GM18502 (cell line): ENCODE data around the gene SETSIP.
"Not testable (repeated sequence)": the region's sequence is repeated elsewhere in the genome, so short reads cannot be mapped to it uniquely, and the experiment has no call there.

Source experiments
- ATAC-seq: cut with Tn5 transposase; IDR thresholded peaks from one replicate; pipeline ENCODE4 v1.9.1; 2021; ENCODE audit warnings: mild to moderate bottlenecking; ENCODE audit not compliant: unreplicated experiment, poor library complexity

SETSIP gene

GRCh38 chr1:92075311-92075710 lies at the start of gene SETSIP:
Gene SETSIP (minus strand): TSS chr1:92075411. CDS start chr1:92075411, 0 bp downstream.
- ATAC-seq, result no peak

- no peak for ATAC-seq
Measured at GRCh38 chr1:92123868-92124267, 48.7 kb upstream of the SETSIP start.

GRCh38 chr1:92118826-92119225 lies 43.6 kb upstream of the SETSIP start:
- ATAC-seq, result no peak

- ATAC-seq, result no peak
Measured at GRCh38 chr1:92117526-92117925, 42.3 kb upstream of the SETSIP start.

- no peak for ATAC-seq
Measured at GRCh38 chr1:92108631-92109030, 33.4 kb upstream of the SETSIP start.

GRCh38 chr1:92105546-92106081 lies 30.4 kb upstream of the SETSIP start:
- no peak for ATAC-seq

- ATAC-seq, result no peak
Measured at GRCh38 chr1:92096317-92096716, 21.1 kb upstream of the SETSIP start.

GRCh38 chr1:92095874-92096273 lies 20.7 kb upstream of the SETSIP start:
- no peak for ATAC-seq

- ATAC-seq, result no peak
Measured at GRCh38 chr1:92094595-92094994, 19.4 kb upstream of the SETSIP start.

- no peak for ATAC-seq
Measured at GRCh38 chr1:92094090-92094489, 18.9 kb upstream of the SETSIP start.

GRCh38 chr1:92091625-92092024 lies 16.4 kb upstream of the SETSIP start:
- no peak for ATAC-seq

- ATAC-seq, result no peak
Measured at GRCh38 chr1:92087542-92087941, 12.3 kb upstream of the SETSIP start.

- ATAC-seq, result no peak
Measured at GRCh38 chr1:92085727-92086126, 10.5 kb upstream of the SETSIP start.

GRCh38 chr1:92084651-92085050 lies 9.4 kb upstream of the SETSIP start:
- no peak for ATAC-seq

- ATAC-seq, result no peak
Measured at GRCh38 chr1:92081031-92081430, 5.8 kb upstream of the SETSIP start.

GRCh38 chr1:92080128-92080985 lies 5.1 kb upstream of the SETSIP start, which contains the start of gene BTBD8:
Gene BTBD8 (plus strand): TSS chr1:92080345. CDS start chr1:92080572, 227 bp downstream.
- ATAC-seq, result peak; percentile 98

- ATAC-seq, result no peak
Measured at GRCh38 chr1:92079441-92079840, 4.2 kb upstream of the SETSIP start.

GRCh38 chr1:92078077-92078476 lies 2.9 kb upstream of the SETSIP start:
- not testable (repeated sequence) for ATAC-seq

GRCh38 chr1:92076363-92076762 lies 1.2 kb upstream of the SETSIP start:
- ATAC-seq, result no peak

- not testable (repeated sequence) for ATAC-seq
Measured at GRCh38 chr1:92074446-92074845, 765 bp downstream of the SETSIP start.

GRCh38 chr1:92070892-92071291 lies 4.3 kb downstream of the SETSIP start:
- no peak for ATAC-seq

GRCh38 chr1:92066321-92066720 lies 8.9 kb downstream of the SETSIP start:
- ATAC-seq, result no peak
